ENCODE measurements around the gene KLHL29.

- TF ChIP-seq CTCF (conservative IDR thresholded peaks at IDR 0.05; ENCODE audit: low read depth, low read length) (no peak), EZH2 (IDR thresholded peaks at IDR 0.05; ENCODE audit: borderline replicate concordance, low read depth, low read length, poor library complexity, severe bottlenecking) (no peak)
These were observed 29.1 kb downstream of the KLHL29 start for GRCh38 chr2:23414106-23414505.
